Loucy (cell line): ENCODE measurements around the gene SSX2IP.

ENCODE experiments used
- H2AFZ ChIP-seq: fragments of 200-600 bp; sonication (generic); 2 replicates; pipeline ENCODE4 v1.6.0; 2016; ENCODE audit warnings: antibody characterized with exemption, mild to moderate bottlenecking, low read length, moderate library complexity
- H3F3A ChIP-seq: fragments of 200-600 bp; 2 replicates; pipeline ENCODE4 v1.6.0; 2016; ENCODE audit warnings: antibody characterized with exemption, low read depth, mild to moderate bottlenecking
- H3K27me3 ChIP-seq: fragments of 200-600 bp; sonication (generic); 2 replicates; pipeline ENCODE4 v1.6.1; 2014; ENCODE audit warnings: low read length, mild to moderate bottlenecking; ENCODE audit not compliant: insufficient read depth, poor library complexity, severe bottlenecking
- H3K36me3 ChIP-seq: fragments of 200-600 bp; sonication (generic); 2 replicates; pipeline ENCODE4 v1.6.1; 2016; ENCODE audit warnings: low read length; ENCODE audit not compliant: insufficient read depth
- H3K4me1 ChIP-seq: fragments of 200-600 bp; sonication (generic); 2 replicates; pipeline ENCODE4 v1.5.1; 2014; ENCODE audit warnings: low read length, mild to moderate bottlenecking; ENCODE audit not compliant: insufficient read depth, poor library complexity, severe bottlenecking
- H3K4me2 ChIP-seq: fragments of 200-600 bp; sonication (generic); 2 replicates; pipeline ENCODE4 v1.6.0; 2014; ENCODE audit warnings: antibody characterized with exemption, low read length, low read depth, mild to moderate bottlenecking; ENCODE audit not compliant: poor library complexity, severe bottlenecking
- H3K4me3 ChIP-seq: fragments of 200-600 bp; sonication (generic); 2 replicates; pipeline ENCODE4 v1.5.1; 2014; ENCODE audit warnings: low read length, mild to moderate bottlenecking, mixed read lengths; ENCODE audit not compliant: poor library complexity, severe bottlenecking
- H3K79me2 ChIP-seq: fragments of 200-600 bp; sonication (generic); 2 replicates; pipeline ENCODE4 v1.6.1; 2014; ENCODE audit warnings: low read length; ENCODE audit not compliant: insufficient read depth
- H3K9ac ChIP-seq: fragments of 200-600 bp; sonication (generic); 2 replicates; pipeline ENCODE4 v1.6.0; 2014; ENCODE audit warnings: mild to moderate bottlenecking, low read depth, low read length, moderate library complexity; ENCODE audit not compliant: poor library complexity, severe bottlenecking
- H3K9me2 ChIP-seq: fragments of 200-600 bp; sonication (generic); replicated peaks from 2 replicates; pipeline ENCODE4 v1.6.1; 2016; ENCODE audit warnings: low read depth, low read length, mixed read lengths
- H3K9me3 ChIP-seq: fragments of 200-600 bp; sonication (generic); 2 replicates; pipeline ENCODE4 v1.6.1; 2014; ENCODE audit warnings: mild to moderate bottlenecking, antibody characterized with exemption, low read length, low read depth; ENCODE audit not compliant: insufficient read depth
- H4K20me1 ChIP-seq: fragments of 200-600 bp; sonication (generic); 2 replicates; pipeline ENCODE4 v1.6.0; 2014; ENCODE audit warnings: antibody characterized with exemption, low read length, mild to moderate bottlenecking; ENCODE audit not compliant: insufficient read depth, poor library complexity, severe bottlenecking
- EZH2phosphoT487 ChIP-seq: fragments of 200-600 bp; IDR thresholded peaks from 2 replicates; pipeline ENCODE4 v1.6.1; 2018; ENCODE audit warnings: antibody characterized with exemption, mild to moderate bottlenecking, moderate library complexity, borderline replicate concordance
- TF ChIP-seq, protein P1 (sequence below): fragments of 200-600 bp; sonication (generic); conservative IDR thresholded peaks from 2 replicates; pipeline ENCODE4 v1.5.1; 2014; ENCODE audit warnings: mild to moderate bottlenecking, antibody characterized with exemption, low read length

The SSX2IP gene

DNA sequence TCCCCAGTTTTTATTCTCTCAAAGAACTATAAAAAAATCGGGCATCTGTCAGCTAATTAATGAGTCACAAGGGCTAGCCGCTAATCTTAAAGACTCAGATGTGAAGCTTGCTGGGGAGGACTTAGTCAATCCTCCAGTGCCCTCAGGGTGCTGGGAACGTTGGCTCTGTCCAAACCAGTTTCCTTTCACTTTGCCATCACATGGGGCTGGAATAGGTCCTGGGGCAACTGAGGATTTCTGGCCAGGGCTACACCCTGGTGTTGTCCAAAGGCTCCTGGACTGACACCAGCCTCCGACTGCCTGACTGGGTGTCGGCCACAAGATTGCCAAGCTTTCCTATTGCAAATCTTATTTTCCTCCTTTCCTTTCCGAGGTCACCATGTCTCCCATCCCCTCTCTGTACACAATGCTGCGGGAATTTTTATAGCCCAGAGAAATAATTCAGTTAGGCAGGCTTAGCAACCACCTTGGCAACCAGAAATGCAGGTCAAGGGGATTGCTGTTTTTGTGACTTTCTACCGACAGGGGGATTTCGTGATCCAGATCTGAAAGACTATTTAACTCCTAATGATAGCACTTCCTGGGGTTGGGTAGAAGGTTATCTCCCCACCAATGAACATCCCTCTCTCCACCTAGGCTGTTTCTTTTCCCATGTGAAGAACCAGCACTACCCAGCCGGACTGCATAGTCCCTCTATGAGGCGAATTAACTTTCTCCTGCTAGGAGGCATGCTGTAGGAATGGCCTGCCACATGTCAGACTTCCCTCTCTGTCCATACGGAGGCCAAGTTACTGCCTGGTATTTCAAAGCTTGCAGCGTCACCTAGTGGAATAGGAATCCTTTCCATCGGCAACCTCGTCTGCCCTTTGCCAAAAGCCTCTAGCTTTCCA lies 86.1 kb downstream of the SSX2IP start:
- TF ChIP-seq EZH2phosphoT487 = no peak
- TF ChIP-seq, protein P1, sequence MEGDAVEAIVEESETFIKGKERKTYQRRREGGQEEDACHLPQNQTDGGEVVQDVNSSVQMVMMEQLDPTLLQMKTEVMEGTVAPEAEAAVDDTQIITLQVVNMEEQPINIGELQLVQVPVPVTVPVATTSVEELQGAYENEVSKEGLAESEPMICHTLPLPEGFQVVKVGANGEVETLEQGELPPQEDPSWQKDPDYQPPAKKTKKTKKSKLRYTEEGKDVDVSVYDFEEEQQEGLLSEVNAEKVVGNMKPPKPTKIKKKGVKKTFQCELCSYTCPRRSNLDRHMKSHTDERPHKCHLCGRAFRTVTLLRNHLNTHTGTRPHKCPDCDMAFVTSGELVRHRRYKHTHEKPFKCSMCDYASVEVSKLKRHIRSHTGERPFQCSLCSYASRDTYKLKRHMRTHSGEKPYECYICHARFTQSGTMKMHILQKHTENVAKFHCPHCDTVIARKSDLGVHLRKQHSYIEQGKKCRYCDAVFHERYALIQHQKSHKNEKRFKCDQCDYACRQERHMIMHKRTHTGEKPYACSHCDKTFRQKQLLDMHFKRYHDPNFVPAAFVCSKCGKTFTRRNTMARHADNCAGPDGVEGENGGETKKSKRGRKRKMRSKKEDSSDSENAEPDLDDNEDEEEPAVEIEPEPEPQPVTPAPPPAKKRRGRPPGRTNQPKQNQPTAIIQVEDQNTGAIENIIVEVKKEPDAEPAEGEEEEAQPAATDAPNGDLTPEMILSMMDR = no peak; the same call in 1 of the 2 replicates
- Histone ChIP-seq H2AFZ (no peak overlapping the region), H4K20me1 (no peaks in the 10 kb centered on the region), H3K36me3 (no peaks in the 10 kb centered on the region), H3K79me2 (no peaks in the 10 kb centered on the region), H3F3A (no peaks in the 10 kb centered on the region), H3K9me2 (no peaks in the 10 kb centered on the region), H3K9ac (no peak overlapping the region), H3K27me3 (no peaks in the 10 kb centered on the region), H3K9me3 (peaks cover 10% of the 10 kb centered on the region; the same call in 1 of the 2 replicates), H3K4me2 (no peak overlapping the region), H3K4me1 (no peaks in the 10 kb centered on the region), H3K4me3 (no peak overlapping the region)

DNA sequence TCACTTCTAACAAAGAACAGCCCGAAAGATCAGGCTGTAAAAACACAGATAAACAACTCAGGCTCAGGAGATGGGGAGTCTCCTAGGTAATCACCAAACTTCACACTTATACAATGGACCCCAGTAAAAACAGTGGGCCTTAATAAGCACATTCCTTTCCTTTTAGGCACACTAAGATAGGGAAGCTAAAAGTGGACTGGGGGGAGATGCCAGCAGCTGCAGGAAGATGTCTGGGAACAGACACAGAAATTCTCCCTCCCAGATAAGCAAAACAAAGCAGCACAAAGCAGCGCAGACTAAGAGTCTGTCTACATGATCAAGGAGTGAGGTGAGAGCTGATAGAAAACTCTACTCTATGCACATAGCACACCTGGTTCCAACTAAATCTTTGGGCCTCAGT lies 87.0 kb downstream of the SSX2IP start:
- Histone ChIP-seq H4K20me1 (no peaks in the 10 kb centered on the region), H3F3A (no peaks in the 10 kb centered on the region), H3K4me2 (no peak overlapping the region), H3K9me2 (no peaks in the 10 kb centered on the region), H3K4me1 (no peaks in the 10 kb centered on the region), H3K27me3 (no peaks in the 10 kb centered on the region), H3K36me3 (no peaks in the 10 kb centered on the region), H3K9me3 (peaks cover 10% of the 10 kb centered on the region; the same call in 1 of the 2 replicates), H3K4me3 (no peak overlapping the region), H3K79me2 (no peaks in the 10 kb centered on the region), H2AFZ (no peak overlapping the region), H3K9ac (no peak overlapping the region)
- TF ChIP-seq, protein P1 = no peak
- no peak for TF ChIP-seq EZH2phosphoT487

DNA sequence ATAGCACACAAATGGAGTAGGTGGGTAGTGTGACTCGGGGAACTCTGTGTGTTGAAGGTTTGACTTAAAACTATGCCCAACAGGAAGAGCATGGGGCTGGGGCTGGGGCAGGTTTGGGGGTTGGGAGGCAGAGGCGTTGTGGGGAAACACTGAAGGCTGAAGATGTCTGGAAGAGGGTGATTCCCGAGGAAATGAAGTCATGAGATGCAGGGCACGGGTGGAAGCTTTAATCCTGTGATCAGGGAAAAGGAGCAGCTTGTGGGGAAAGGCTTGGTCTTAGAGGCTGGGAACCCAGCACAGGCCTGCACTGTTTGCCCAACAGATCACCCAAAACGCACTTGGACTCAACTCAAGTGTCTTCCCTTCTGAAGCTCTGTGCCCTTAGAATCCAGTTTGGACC lies 89.5 kb downstream of the SSX2IP start:
- Histone ChIP-seq H2AFZ (no peak overlapping the region), H3F3A (no peaks in the 10 kb centered on the region), H3K36me3 (no peaks in the 10 kb centered on the region), H3K79me2 (no peaks in the 10 kb centered on the region), H3K4me1 (no peaks in the 10 kb centered on the region), H3K9ac (no peak overlapping the region), H3K4me3 (no peak overlapping the region), H3K4me2 (no peak overlapping the region), H3K9me2 (no peaks in the 10 kb centered on the region), H3K27me3 (no peaks in the 10 kb centered on the region), H3K9me3 (peaks cover 10% of the 10 kb centered on the region; the same call in 1 of the 2 replicates), H4K20me1 (no peaks in the 10 kb centered on the region)
- TF ChIP-seq, protein P1 = no peak
- TF ChIP-seq EZH2phosphoT487 = no peak
